Measurements from ENCODE around the gene ZMYND10.

ZMYND10 gene

DNA sequence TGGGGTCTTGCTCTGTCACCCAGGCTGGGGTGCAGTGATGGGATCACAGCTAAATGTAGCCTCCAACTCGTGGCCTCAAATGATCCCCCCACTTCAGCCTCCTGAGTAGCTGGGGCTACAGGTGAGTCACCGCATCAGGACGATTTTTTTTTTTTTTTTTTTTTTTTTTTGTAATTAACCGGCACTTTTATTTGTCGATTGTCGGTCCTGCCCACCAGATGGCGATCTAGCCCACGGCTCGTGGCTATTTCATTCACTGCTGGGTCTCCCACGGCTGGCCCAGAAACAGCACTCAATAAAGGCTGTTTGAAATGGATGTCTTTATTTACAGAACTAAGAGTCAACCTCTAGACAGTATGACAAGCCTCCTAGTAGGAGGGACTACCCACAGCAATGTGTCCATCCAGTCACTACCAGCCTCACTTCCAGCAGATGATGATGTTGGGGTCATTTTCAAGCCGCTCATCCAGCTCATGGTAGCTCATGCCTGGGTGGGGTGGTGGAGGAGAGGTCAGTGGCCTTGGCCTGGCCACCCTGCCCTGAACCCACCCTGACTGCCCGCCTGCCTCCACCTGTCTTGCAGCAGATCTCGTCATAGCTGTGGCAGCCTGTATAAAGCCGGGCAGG is 1.8 kb upstream of the ZMYND10 start:
- peak; percentile 76 for DNase-seq (ENCODE audit: low spot score)

- DNase-seq (ENCODE audit: low spot score) = no peak
Observed at GRCh38 chr3:50345008-50345407, 524 bp downstream of the ZMYND10 start.

DNA sequence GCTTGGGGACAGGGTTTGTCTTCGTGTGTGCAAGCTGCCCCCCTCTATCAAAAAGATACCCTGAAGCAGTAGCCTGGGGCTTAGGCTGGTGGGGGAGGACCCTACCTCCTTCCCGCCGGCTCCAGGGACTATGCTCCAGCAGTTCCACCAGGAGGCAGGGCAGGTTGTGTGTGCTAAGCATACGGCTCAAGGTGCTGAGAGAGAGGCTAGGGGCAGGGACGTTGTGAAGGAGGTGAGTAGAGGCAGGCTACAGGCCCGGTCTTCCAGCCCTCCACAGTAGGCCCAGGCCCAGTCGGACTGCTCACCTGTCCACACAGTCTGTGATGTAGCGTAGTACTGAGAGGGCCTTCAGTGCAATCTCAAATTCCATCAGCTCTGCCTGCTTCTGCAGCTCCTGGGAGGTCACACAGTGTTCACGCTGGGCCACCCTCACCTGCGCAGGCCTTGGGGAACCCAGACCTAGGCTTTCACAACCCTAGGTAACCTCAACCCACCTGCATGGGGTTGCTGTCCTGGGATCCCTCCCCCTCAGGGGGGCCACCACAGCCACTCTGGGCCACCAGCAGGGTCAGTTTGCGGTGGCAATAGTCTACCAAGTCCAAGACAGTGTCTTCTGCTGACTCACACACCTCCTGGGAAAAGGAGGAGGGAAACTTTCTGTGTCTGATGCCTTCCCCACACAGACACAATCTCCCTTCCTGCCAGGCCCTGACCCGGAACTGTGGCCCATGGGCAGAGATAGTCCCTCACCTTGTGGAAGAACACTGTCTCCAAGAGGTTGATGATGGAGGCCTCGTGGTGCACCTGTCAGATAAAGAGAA is 2.5 kb downstream of the ZMYND10 start:
- DNase-seq (ENCODE audit: low spot score) = no peak

- no peak for DNase-seq (ENCODE audit: low spot score)
Observed at GRCh38 chr3:50341996-50342650, 3.4 kb downstream of the ZMYND10 start.

DNA sequence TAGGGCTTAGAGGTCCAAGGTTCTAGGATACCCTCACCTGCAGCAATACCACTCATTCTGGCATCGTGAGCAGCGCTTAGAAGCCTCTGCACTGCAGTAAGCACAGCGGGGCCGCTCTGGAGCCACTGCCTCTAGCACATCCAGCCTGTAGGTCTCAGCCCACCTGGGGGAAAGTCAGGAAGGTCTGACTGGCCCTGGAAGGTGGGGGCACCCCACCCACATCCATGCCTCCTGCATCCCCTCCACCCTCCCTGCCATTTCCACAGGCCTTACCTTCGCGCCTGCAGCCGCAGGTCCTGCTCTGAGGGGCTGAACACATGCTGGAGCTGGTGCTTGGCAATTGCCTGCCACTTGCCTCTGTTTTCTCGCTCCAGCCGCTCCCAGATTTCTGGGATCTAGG is 4.0 kb downstream of the ZMYND10 start:
- no peak for DNase-seq (ENCODE audit: low spot score)

DNA sequence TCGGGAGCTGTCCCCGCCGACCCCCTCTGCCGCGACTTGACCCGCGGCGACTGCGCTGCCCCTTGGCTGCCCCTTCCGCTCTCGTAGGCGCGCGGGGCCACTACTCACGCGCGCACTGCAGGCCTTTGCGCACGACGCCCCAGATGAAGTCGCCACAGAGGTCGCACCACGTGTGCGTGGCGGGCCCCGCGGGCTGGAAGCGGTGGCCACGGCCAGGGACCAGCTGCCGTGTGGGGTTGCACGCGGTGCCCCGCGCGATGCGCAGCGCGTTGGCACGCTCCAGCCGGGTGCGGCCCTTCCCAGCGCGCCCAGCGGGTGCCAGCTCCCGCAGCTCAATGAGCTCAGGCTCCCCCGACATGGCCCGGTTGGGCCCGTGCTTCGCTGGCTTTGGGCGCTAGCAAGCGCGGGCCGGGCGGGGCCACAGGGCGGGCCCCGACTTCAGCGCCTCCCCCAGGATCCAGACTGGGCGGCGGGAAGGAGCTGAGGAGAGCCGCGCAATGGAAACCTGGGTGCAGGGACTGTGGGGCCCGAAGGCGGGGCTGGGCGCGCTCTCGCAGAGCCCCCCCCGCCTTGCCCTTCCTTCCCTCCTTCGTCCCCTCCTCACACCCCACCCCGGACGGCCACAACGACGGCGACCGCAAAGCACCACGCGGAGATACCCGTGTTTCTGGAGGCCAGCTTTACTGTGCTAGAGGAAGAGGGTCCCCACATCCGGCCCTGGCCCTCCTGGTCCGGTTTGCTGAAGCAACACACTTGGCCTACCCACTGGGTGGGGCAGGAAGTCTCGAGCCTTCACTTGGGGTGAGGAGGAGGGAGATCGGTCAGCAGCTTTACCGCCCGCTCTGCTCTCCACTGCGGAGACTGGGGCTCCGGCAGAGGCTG is 4.8 kb downstream of the ZMYND10 start, which contains the start of gene RASSF1:
Gene RASSF1 (minus strand): TSS at position 389 of the 882 bp plus-strand sequence. CDS start 31 bp downstream, at position 358.
- DNase-seq (ENCODE audit: low spot score) = peak; percentile 50

GRCh38 chr3:50340147-50340447 is 5.4 kb downstream of the ZMYND10 start:
- DNase-seq (ENCODE audit: low spot score) = no peak

DNA sequence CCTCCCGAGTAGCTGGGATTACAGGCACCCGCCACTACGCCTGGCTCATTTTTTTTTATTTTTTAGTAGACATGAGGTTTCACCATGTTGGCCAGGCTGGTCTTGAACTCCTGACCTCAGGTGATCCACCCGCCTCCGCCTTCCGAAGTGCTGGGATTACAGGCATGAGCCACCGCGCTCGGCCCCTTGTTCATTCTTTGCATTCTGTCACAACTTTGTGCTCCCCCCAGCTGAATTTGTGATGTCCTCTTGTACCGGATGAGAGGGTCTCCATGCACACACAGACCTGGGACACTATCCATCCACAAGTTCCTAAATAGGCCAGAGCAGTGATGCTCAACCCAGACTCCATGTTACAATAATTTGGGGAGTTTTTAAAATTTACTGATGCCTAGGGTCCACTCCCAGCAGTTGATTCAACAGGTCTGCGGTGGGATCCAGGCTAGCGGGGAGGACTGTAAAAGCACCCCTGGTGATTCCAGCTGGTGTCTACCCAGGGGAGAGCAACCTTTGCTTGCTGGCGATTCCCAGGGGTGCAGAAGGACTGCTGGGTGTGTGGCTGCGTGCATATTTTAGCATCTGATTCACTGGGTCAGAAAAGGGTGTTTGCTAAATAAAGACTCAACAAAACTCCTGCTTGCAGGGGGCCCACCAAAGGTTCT is 5.9 kb downstream of the ZMYND10 start:
- no peak for DNase-seq (ENCODE audit: low spot score)

- DNase-seq (ENCODE audit: low spot score) = no peak
Observed at GRCh38 chr3:50338965-50339364, 6.6 kb downstream of the ZMYND10 start.

DNA sequence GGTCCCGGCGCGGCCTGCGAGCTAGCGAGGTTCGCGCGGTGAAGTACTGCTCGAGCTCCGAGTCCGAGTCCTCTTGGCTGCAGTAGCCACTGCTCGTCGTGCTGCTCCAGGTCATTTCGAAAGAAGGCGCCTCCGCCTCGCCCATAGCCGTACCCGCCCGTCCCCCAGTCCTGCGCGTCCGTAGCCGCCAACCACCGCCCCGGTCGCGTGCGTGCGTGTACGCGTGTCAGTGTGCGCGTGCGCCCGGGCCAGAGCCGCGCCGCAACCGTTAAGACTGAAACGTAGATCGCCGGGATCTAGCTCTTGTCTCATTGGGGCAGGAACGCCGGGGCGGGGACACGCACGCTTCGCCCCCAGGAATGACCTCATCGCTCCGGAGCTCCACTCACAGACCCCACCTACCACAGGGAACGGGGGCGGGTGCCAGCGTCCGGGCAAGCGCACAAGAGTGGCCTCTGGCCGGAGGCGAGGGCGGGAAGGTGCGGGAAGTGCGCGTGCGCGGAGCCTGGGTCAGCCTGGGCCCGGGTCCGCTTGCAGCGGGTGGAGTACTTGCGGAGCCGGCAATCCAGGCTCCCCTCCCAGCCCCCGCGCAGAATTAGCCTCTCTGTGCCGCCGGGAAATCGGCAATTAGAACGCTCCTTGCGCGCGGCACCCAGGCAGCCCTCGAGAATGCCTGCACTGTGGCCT is 8.2 kb downstream of the ZMYND10 start:
- DNase-seq (ENCODE audit: low spot score) = peak; percentile 95

- DNase-seq (ENCODE audit: low spot score) = no peak
Observed at GRCh38 chr3:50336452-50337174, 8.9 kb downstream of the ZMYND10 start.

- DNase-seq (ENCODE audit: low spot score) = no peak
Observed at GRCh38 chr3:50334339-50335075, 11.0 kb downstream of the ZMYND10 start.

DNA sequence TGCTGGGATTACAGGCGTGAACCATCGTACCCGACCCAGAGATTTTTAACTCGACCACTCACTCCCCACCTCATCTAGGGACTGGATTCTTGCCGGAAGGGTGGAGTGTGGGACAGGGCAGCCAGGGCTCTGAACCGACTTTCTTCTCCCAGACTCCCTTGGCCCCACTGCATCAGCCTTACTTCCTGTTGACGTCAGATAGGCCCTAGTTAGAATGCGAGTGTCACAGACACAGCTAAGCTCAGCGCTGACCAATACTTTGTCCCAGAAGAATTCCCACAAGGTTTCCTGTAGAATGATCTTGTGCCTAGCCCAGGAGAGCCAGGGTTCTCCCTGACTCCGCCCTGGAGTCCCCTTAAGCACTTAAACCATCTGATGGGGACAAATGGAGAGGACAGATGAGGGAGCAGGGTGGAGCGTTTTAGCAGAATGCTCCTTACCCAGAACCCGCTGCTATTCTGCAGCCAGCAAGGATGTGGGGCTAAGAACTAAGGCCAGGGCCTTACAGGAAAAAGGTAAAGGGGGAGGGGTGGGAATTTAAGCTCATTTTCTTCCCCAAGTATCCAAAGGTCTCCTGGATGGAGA is 11.7 kb downstream of the ZMYND10 start:
- no peak for DNase-seq (ENCODE audit: low spot score)

GRCh38 chr3:50331364-50331907 is 14.1 kb downstream of the ZMYND10 start:
- DNase-seq (ENCODE audit: low spot score) = no peak

DNA sequence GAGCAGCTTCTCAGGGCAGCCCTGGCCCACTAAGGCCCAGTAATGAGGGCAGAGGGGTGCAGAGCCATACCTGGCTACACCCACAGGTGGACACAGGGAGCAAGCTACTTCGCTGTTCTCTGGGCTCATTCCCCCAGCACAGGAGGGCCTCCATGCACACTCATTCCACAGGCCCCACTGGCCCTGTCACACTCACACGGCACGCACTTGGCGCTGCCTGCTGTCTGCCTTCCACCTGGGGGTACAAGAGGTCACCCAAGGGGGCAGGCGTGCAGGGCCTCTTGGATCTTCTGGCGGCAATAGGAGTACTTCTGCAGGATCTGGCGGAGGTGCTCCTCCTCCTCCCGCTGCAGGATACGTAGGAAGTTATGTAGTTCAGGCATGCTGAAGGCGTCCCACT is 15.2 kb downstream of the ZMYND10 start:
- no peak for DNase-seq (ENCODE audit: low spot score)

- DNase-seq (ENCODE audit: low spot score) = peak; percentile 94
Observed at GRCh38 chr3:50327943-50328691, 17.4 kb downstream of the ZMYND10 start, which contains the start of gene TUSC2. TUSC2 (minus strand) TSS chr3:50328223; CDS start chr3:50328099, 124 bp downstream.

GRCh38 chr3:50327129-50327528 is 18.4 kb downstream of the ZMYND10 start:
- no peak for DNase-seq (ENCODE audit: low spot score)

- DNase-seq (ENCODE audit: low spot score) = no peak
Observed at GRCh38 chr3:50326182-50326541, 19.4 kb downstream of the ZMYND10 start.

All from CD4-positive, alpha-beta T cell treated with Interleukin-6 at 100 ng/mL for 8 hours (primary cell).